HG03469 (cell line): Measurements from ENCODE around the gene DPM3.
"Not testable (repeated sequence)": the region's sequence is repeated elsewhere in the genome, so short reads cannot be mapped to it uniquely, and the experiment has no call there.

ENCODE experiments used
- ATAC-seq: cut with Tn5 transposase; IDR thresholded peaks from one replicate; pipeline ENCODE4 v1.9.1; 2021; ENCODE audit warnings: mild to moderate bottlenecking, moderate library complexity, moderate number of reproducible peaks; ENCODE audit not compliant: unreplicated experiment

The DPM3 gene

GRCh38 chr1:155126556-155127104 lies 13.7 kb downstream of the DPM3 start:
- ATAC-seq = no peak

- ATAC-seq = no peak
Observed at GRCh38 chr1:155125946-155126555, 14.3 kb downstream of the DPM3 start.

GRCh38 chr1:155125511-155125945 lies 14.8 kb downstream of the DPM3 start:
- ATAC-seq = no peak

- ATAC-seq = no peak
Observed at GRCh38 chr1:155124503-155125463, 15.5 kb downstream of the DPM3 start.

GRCh38 chr1:155123801-155124200 lies 16.5 kb downstream of the DPM3 start:
- ATAC-seq = no peak

- ATAC-seq = no peak
Observed at GRCh38 chr1:155122308-155122707, 18.0 kb downstream of the DPM3 start.

GRCh38 chr1:155121249-155121648 lies 19.1 kb downstream of the DPM3 start:
- no peak for ATAC-seq

- no peak for ATAC-seq
Observed at GRCh38 chr1:155120253-155120652, 20.1 kb downstream of the DPM3 start.

- not testable (repeated sequence) for ATAC-seq
Observed at GRCh38 chr1:155118090-155118489, 22.2 kb downstream of the DPM3 start.

GRCh38 chr1:155117610-155118009 lies 22.7 kb downstream of the DPM3 start:
- ATAC-seq = no peak

GRCh38 chr1:155116113-155116764 lies 24.1 kb downstream of the DPM3 start:
- no peak for ATAC-seq

GRCh38 chr1:155113450-155113980 lies 26.8 kb downstream of the DPM3 start:
- no peak for ATAC-seq

GRCh38 chr1:155110826-155111225 lies 29.5 kb downstream of the DPM3 start:
- ATAC-seq = no peak

- no peak for ATAC-seq
Observed at GRCh38 chr1:155110381-155110780, 29.9 kb downstream of the DPM3 start.

- ATAC-seq = no peak
Observed at GRCh38 chr1:155108296-155108695, 32.0 kb downstream of the DPM3 start.

GRCh38 chr1:155107309-155108264 lies 32.7 kb downstream of the DPM3 start:
- ATAC-seq = no peak

GRCh38 chr1:155106862-155107261 lies 33.5 kb downstream of the DPM3 start:
- ATAC-seq = no peak

GRCh38 chr1:155105604-155106011 lies 34.7 kb downstream of the DPM3 start:
- no peak for ATAC-seq

- no peak for ATAC-seq
Observed at GRCh38 chr1:155104605-155105534, 35.5 kb downstream of the DPM3 start.
